ENCODE results near the gene PALD1.

PALD1 gene

GRCh38 chr10:70571236-70571635 lies 92.7 kb downstream of the PALD1 start:
- no peak overlapping the region for H3K9ac ChIP-seq (ENCODE audit: low read depth, low read length, poor library complexity)
- no CpG with 5 or more reads among the region's 4 CpGs for WGBS, 2 donors (ENCODE audit: extremely low coverage in 2 of 2, insufficient read length in 2 of 2, insufficient replicate concordance in 1 of 2)
- H2BK15ac ChIP-seq (ENCODE audit: low read length): no peak overlapping the region
- no peak overlapping the region for H2BK12ac ChIP-seq (ENCODE audit: low read length)
- H3K36me3 ChIP-seq (replicated peaks in 1 of 2; ENCODE audit: control insufficient read depth in 2 of 2, insufficient read depth in 2 of 2, low read length in 2 of 2): no peaks in the 10 kb centered on the region
- no peaks in the 10 kb centered on the region for H3K4me1 ChIP-seq (ENCODE audit: control insufficient read depth in 2 of 2, insufficient read depth in 1 of 2, low read depth in 1 of 2, low read length in 2 of 2)
- H4K91ac ChIP-seq (ENCODE audit: low read depth, low read length, poor library complexity): no peak overlapping the region
- no peak overlapping the region for H3K4me2 ChIP-seq (ENCODE audit: insufficient read depth, low read length, poor library complexity, severe bottlenecking)
- peaks cover 0 to 2% of the 10 kb centered on the region in 2 donors for H3K9me3 ChIP-seq (replicated peaks in 1 of 2; ENCODE audit: control insufficient read depth in 2 of 2, insufficient read depth in 1 of 2, low read depth in 1 of 2, low read length in 2 of 2)
- no peak overlapping the region for H3K27ac ChIP-seq (replicated peaks; ENCODE audit: low read length)
- no peak for DNase-seq (ENCODE audit: low spot score)
- no peak overlapping the region for H2AK5ac ChIP-seq (ENCODE audit: low read depth, low read length)
- H2BK120ac ChIP-seq (ENCODE audit: low read depth, low read length): no peak overlapping the region
- H3K4me3 ChIP-seq (ENCODE audit: low read length in 2 of 2): no peak overlapping the region
- H4K8ac ChIP-seq (ENCODE audit: low read depth, low read length): no peak overlapping the region
- peak overlapping the region; percentile 26 for H3K23ac ChIP-seq (ENCODE audit: low read depth, low read length, poor library complexity)
- H2AFZ ChIP-seq (ENCODE audit: low read length): no peak overlapping the region
- H3K14ac ChIP-seq (ENCODE audit: low read length): no peak overlapping the region
- H3K4ac ChIP-seq (ENCODE audit: low read length): no peak overlapping the region
- no peaks in the 10 kb centered on the region for H3K79me1 ChIP-seq (ENCODE audit: low read depth, low read length)
- H3K27me3 ChIP-seq (ENCODE audit: control insufficient read depth in 3 of 3, insufficient read depth in 3 of 3, low read depth in 1 of 3, low read length in 3 of 3): no peaks in the 10 kb centered on the region
- no peak overlapping the region for H3K18ac ChIP-seq (ENCODE audit: low read length)
- no peak overlapping the region for H2BK5ac ChIP-seq (ENCODE audit: low read length)

GRCh38 chr10:70571636-70572439 lies 93.3 kb downstream of the PALD1 start:
- Histone ChIP-seq H4K8ac (ENCODE audit: low read depth, low read length) (no peak overlapping the region), H2BK12ac (ENCODE audit: low read length) (no peak overlapping the region), H3K4me2 (ENCODE audit: insufficient read depth, low read length, poor library complexity, severe bottlenecking) (no peak overlapping the region), H3K27me3 (ENCODE audit: control insufficient read depth in 3 of 3, insufficient read depth in 3 of 3, low read depth in 1 of 3, low read length in 3 of 3) (no peaks in the 10 kb centered on the region), H2BK120ac (ENCODE audit: low read depth, low read length) (no peak overlapping the region), H3K18ac (ENCODE audit: low read length) (peak overlapping the region; percentile 62), H2BK5ac (ENCODE audit: low read length) (no peak overlapping the region), H3K4me1 (ENCODE audit: control insufficient read depth in 2 of 2, insufficient read depth in 1 of 2, low read depth in 1 of 2, low read length in 2 of 2) (peaks cover 0 to 2% of the 10 kb centered on the region in 2 donors), H2AK5ac (ENCODE audit: low read depth, low read length) (no peak overlapping the region), H3K9me3 (replicated peaks in 1 of 2; ENCODE audit: control insufficient read depth in 2 of 2, insufficient read depth in 1 of 2, low read depth in 1 of 2, low read length in 2 of 2) (peaks cover 0 to 2% of the 10 kb centered on the region in 2 donors), H3K4me3 (ENCODE audit: low read length in 2 of 2) (peak overlapping the region in 1 of 2 donors; percentile 56), H2BK15ac (ENCODE audit: low read length) (no peak overlapping the region), H3K4ac (ENCODE audit: low read length) (no peak overlapping the region), H3K36me3 (replicated peaks in 1 of 2; ENCODE audit: control insufficient read depth in 2 of 2, insufficient read depth in 2 of 2, low read length in 2 of 2) (no peaks in the 10 kb centered on the region), H3K23ac (ENCODE audit: low read depth, low read length, poor library complexity) (peak overlapping the region; percentile 26), H3K79me1 (ENCODE audit: low read depth, low read length) (no peaks in the 10 kb centered on the region), H3K14ac (ENCODE audit: low read length) (no peak overlapping the region), H3K27ac (replicated peaks; ENCODE audit: low read length) (no peak overlapping the region), H2AFZ (ENCODE audit: low read length) (no peak overlapping the region), H4K91ac (ENCODE audit: low read depth, low read length, poor library complexity) (no peak overlapping the region), H3K9ac (ENCODE audit: low read depth, low read length, poor library complexity) (no peak overlapping the region)
- WGBS, 2 donors (ENCODE audit: extremely low coverage in 2 of 2, insufficient read length in 2 of 2, insufficient replicate concordance in 1 of 2): no CpG with 5 or more reads among the region's 16 CpGs
- no peak for DNase-seq (ENCODE audit: low spot score)

GRCh38 chr10:70573599-70574506 lies 95.3 kb downstream of the PALD1 start:
- H2AFZ ChIP-seq (ENCODE audit: low read length): no peak overlapping the region
- no peak overlapping the region for H3K18ac ChIP-seq (ENCODE audit: low read length)
- H3K4me2 ChIP-seq (ENCODE audit: insufficient read depth, low read length, poor library complexity, severe bottlenecking): no peak overlapping the region
- no peak overlapping the region for H3K4ac ChIP-seq (ENCODE audit: low read length)
- H3K27ac ChIP-seq (replicated peaks; ENCODE audit: low read length): no peak overlapping the region
- H3K4me3 ChIP-seq (ENCODE audit: low read length in 2 of 2): no peak overlapping the region
- no peaks in the 10 kb centered on the region for H3K36me3 ChIP-seq (replicated peaks in 1 of 2; ENCODE audit: control insufficient read depth in 2 of 2, insufficient read depth in 2 of 2, low read length in 2 of 2)
- no peak overlapping the region for H2BK12ac ChIP-seq (ENCODE audit: low read length)
- H4K8ac ChIP-seq (ENCODE audit: low read depth, low read length): no peak overlapping the region
- H3K79me1 ChIP-seq (ENCODE audit: low read depth, low read length): no peaks in the 10 kb centered on the region
- no peak overlapping the region for H2BK15ac ChIP-seq (ENCODE audit: low read length)
- no peaks in the 10 kb centered on the region for H3K27me3 ChIP-seq (ENCODE audit: control insufficient read depth in 3 of 3, insufficient read depth in 3 of 3, low read depth in 1 of 3, low read length in 3 of 3)
- H3K9me3 ChIP-seq (replicated peaks in 1 of 2; ENCODE audit: control insufficient read depth in 2 of 2, insufficient read depth in 1 of 2, low read depth in 1 of 2, low read length in 2 of 2): peaks cover 0 to 2% of the 10 kb centered on the region in 2 donors
- no peak overlapping the region for H4K91ac ChIP-seq (ENCODE audit: low read depth, low read length, poor library complexity)
- no peak for DNase-seq (ENCODE audit: low spot score)
- H2BK120ac ChIP-seq (ENCODE audit: low read depth, low read length): no peak overlapping the region
- peaks cover 0 to 2% of the 10 kb centered on the region in 2 donors for H3K4me1 ChIP-seq (ENCODE audit: control insufficient read depth in 2 of 2, insufficient read depth in 1 of 2, low read depth in 1 of 2, low read length in 2 of 2)
- H2AK5ac ChIP-seq (ENCODE audit: low read depth, low read length): no peak overlapping the region
- WGBS, 2 donors (ENCODE audit: extremely low coverage in 2 of 2, insufficient read length in 2 of 2, insufficient replicate concordance in 1 of 2): no CpG with 5 or more reads among the region's 11 CpGs
- no peak overlapping the region for H3K23ac ChIP-seq (ENCODE audit: low read depth, low read length, poor library complexity)
- H3K9ac ChIP-seq (ENCODE audit: low read depth, low read length, poor library complexity): no peak overlapping the region
- no peak overlapping the region for H3K14ac ChIP-seq (ENCODE audit: low read length)
- H2BK5ac ChIP-seq (ENCODE audit: low read length): no peak overlapping the region

- no peak overlapping the region for H2BK120ac ChIP-seq (ENCODE audit: low read depth, low read length)
- no peak overlapping the region for H2BK15ac ChIP-seq (ENCODE audit: low read length)
- no peaks in the 10 kb centered on the region for H3K27me3 ChIP-seq (ENCODE audit: control insufficient read depth in 3 of 3, insufficient read depth in 3 of 3, low read depth in 1 of 3, low read length in 3 of 3)
- WGBS, 2 donors (ENCODE audit: extremely low coverage in 2 of 2, insufficient read length in 2 of 2, insufficient replicate concordance in 1 of 2): no CpG with 5 or more reads among the region's 4 CpGs
- H3K4me3 ChIP-seq (ENCODE audit: low read length in 2 of 2): no peak overlapping the region
- H4K8ac ChIP-seq (ENCODE audit: low read depth, low read length): no peak overlapping the region
- H3K36me3 ChIP-seq (replicated peaks in 1 of 2; ENCODE audit: control insufficient read depth in 2 of 2, insufficient read depth in 2 of 2, low read length in 2 of 2): no peaks in the 10 kb centered on the region
- H3K79me1 ChIP-seq (ENCODE audit: low read depth, low read length): no peaks in the 10 kb centered on the region
- no peak overlapping the region for H3K4me2 ChIP-seq (ENCODE audit: insufficient read depth, low read length, poor library complexity, severe bottlenecking)
- peaks cover 0 to 2% of the 10 kb centered on the region in 2 donors for H3K4me1 ChIP-seq (ENCODE audit: control insufficient read depth in 2 of 2, insufficient read depth in 1 of 2, low read depth in 1 of 2, low read length in 2 of 2)
- H3K9ac ChIP-seq (ENCODE audit: low read depth, low read length, poor library complexity): no peak overlapping the region
- H3K18ac ChIP-seq (ENCODE audit: low read length): peak overlapping the region; percentile 59
- H2BK5ac ChIP-seq (ENCODE audit: low read length): no peak overlapping the region
- H2AFZ ChIP-seq (ENCODE audit: low read length): no peak overlapping the region
- no peak for DNase-seq (ENCODE audit: low spot score)
- peaks cover 0 to 2% of the 10 kb centered on the region in 2 donors for H3K9me3 ChIP-seq (replicated peaks in 1 of 2; ENCODE audit: control insufficient read depth in 2 of 2, insufficient read depth in 1 of 2, low read depth in 1 of 2, low read length in 2 of 2)
- H3K4ac ChIP-seq (ENCODE audit: low read length): no peak overlapping the region
- no peak overlapping the region for H2BK12ac ChIP-seq (ENCODE audit: low read length)
- H3K23ac ChIP-seq (ENCODE audit: low read depth, low read length, poor library complexity): peak overlapping the region; percentile 37
- no peak overlapping the region for H2AK5ac ChIP-seq (ENCODE audit: low read depth, low read length)
- H3K27ac ChIP-seq (replicated peaks; ENCODE audit: low read length): no peak overlapping the region
- no peak overlapping the region for H4K91ac ChIP-seq (ENCODE audit: low read depth, low read length, poor library complexity)
- H3K14ac ChIP-seq (ENCODE audit: low read length): peak overlapping the region; percentile 79
These were observed 96.9 kb downstream of the PALD1 start for GRCh38 chr10:70575486-70575873.
